HG02610 (cell line): ENCODE data around the gene ORC4.
"Not testable (repeated sequence)": the region's sequence is repeated elsewhere in the genome, so short reads cannot be mapped to it uniquely, and the experiment has no call there.

ENCODE experiments used
- ATAC-seq: cut with Tn5 transposase; IDR thresholded peaks from one replicate; pipeline ENCODE4 v1.9.1; 2021; ENCODE audit warnings: mild to moderate bottlenecking, moderate library complexity; ENCODE audit not compliant: unreplicated experiment

Gene ORC4

GRCh38 chr2:148021059-148021861 lies 723 bp upstream of the ORC4 start, which contains the start of gene MBD5:
TSS of gene MBD5 (plus strand) at chr2:148021091.
- ATAC-seq: peak; percentile 34

- no peak for ATAC-seq
Measured at GRCh38 chr2:148014616-148015015, 5.9 kb downstream of the ORC4 start.

- ATAC-seq: no peak
Measured at GRCh38 chr2:148013876-148014275, 6.7 kb downstream of the ORC4 start.

GRCh38 chr2:148008411-148008810 lies 12.1 kb downstream of the ORC4 start:
- ATAC-seq: not testable (repeated sequence)

- ATAC-seq: no peak
Measured at GRCh38 chr2:148007219-148007900, 13.2 kb downstream of the ORC4 start.

- ATAC-seq: no peak
Measured at GRCh38 chr2:148006249-148007007, 14.1 kb downstream of the ORC4 start.

GRCh38 chr2:148002420-148002819 lies 18.1 kb downstream of the ORC4 start:
- ATAC-seq: not testable (repeated sequence)

- ATAC-seq: no peak
Measured at GRCh38 chr2:148000095-148000494, 20.4 kb downstream of the ORC4 start.

- ATAC-seq: no peak
Measured at GRCh38 chr2:147999126-147999525, 21.4 kb downstream of the ORC4 start.

GRCh38 chr2:147998203-147998602 lies 22.3 kb downstream of the ORC4 start:
- ATAC-seq: no peak

- ATAC-seq: no peak
Measured at GRCh38 chr2:147996828-147997227, 23.7 kb downstream of the ORC4 start.

- not testable (repeated sequence) for ATAC-seq
Measured at GRCh38 chr2:147994965-147995364, 25.6 kb downstream of the ORC4 start.

- ATAC-seq: peak; percentile 69
Measured at GRCh38 chr2:147989809-147990403, 30.6 kb downstream of the ORC4 start.

GRCh38 chr2:147989102-147989501 lies 31.4 kb downstream of the ORC4 start:
- ATAC-seq: no peak

GRCh38 chr2:147980940-147981528 lies 39.5 kb downstream of the ORC4 start:
- ATAC-seq: no peak

GRCh38 chr2:147977679-147978078 lies 42.9 kb downstream of the ORC4 start:
- ATAC-seq: no peak

- no peak for ATAC-seq
Measured at GRCh38 chr2:147976102-147976501, 44.4 kb downstream of the ORC4 start.

- ATAC-seq: no peak
Measured at GRCh38 chr2:147968571-147968970, 52.0 kb downstream of the ORC4 start.

GRCh38 chr2:147952118-147952517 lies 68.4 kb downstream of the ORC4 start:
- no peak for ATAC-seq

GRCh38 chr2:147945660-147946059 lies 74.9 kb downstream of the ORC4 start:
- no peak for ATAC-seq

GRCh38 chr2:147939313-147939712 lies 81.2 kb downstream of the ORC4 start:
- ATAC-seq: no peak
